GM21367 (cell line): ENCODE data around the gene C5orf22.
"Not testable (repeated sequence)": the region's sequence is repeated elsewhere in the genome, so short reads cannot be mapped to it uniquely, and the experiment has no call there.

ENCODE experiments used
- ATAC-seq: cut with Tn5 transposase; IDR thresholded peaks from one replicate; pipeline ENCODE4 v1.9.1; 2021; ENCODE audit not compliant: unreplicated experiment

The C5orf22 gene

GRCh38 chr5:31531888-31532547, at the start of gene C5orf22, which contains the start of gene DROSHA:
TSS of gene C5orf22 (plus strand) at chr5:31532301. CDS start at chr5:31532393, 92 bp downstream.
TSS of gene DROSHA (minus strand) at chr5:31532093. CDS start at chr5:31529059, 3,034 bp downstream.
- peak; percentile 95 for ATAC-seq

- no peak for ATAC-seq
These were observed 46.5 kb upstream of the C5orf22 start for GRCh38 chr5:31485376-31486207.

- ATAC-seq: no peak
These were observed 45.7 kb upstream of the C5orf22 start for GRCh38 chr5:31486441-31486840.

- ATAC-seq: no peak
These were observed 44.6 kb upstream of the C5orf22 start for GRCh38 chr5:31487506-31487905.

GRCh38 chr5:31492869-31493268, 39.2 kb upstream of the C5orf22 start:
- ATAC-seq: no peak

GRCh38 chr5:31495336-31495735, 36.8 kb upstream of the C5orf22 start:
- ATAC-seq: no peak

- ATAC-seq: no peak
These were observed 35.8 kb upstream of the C5orf22 start for GRCh38 chr5:31496301-31496700.

- no peak for ATAC-seq
These were observed 35.2 kb upstream of the C5orf22 start for GRCh38 chr5:31496891-31497290.

- ATAC-seq: no peak
These were observed 31.8 kb upstream of the C5orf22 start for GRCh38 chr5:31500256-31500655.

GRCh38 chr5:31502506-31502905, 29.6 kb upstream of the C5orf22 start:
- no peak for ATAC-seq

- ATAC-seq: no peak
These were observed 27.6 kb upstream of the C5orf22 start for GRCh38 chr5:31504529-31504928.

GRCh38 chr5:31511305-31511704, 20.8 kb upstream of the C5orf22 start:
- no peak for ATAC-seq

GRCh38 chr5:31516802-31517201, 15.3 kb upstream of the C5orf22 start:
- no peak for ATAC-seq

GRCh38 chr5:31523041-31523440, 9.1 kb upstream of the C5orf22 start:
- ATAC-seq: no peak

- ATAC-seq: no peak
These were observed 1.4 kb upstream of the C5orf22 start for GRCh38 chr5:31530541-31531265.

GRCh38 chr5:31531543-31531887, 586 bp upstream of the C5orf22 start:
- ATAC-seq: peak; percentile 22

GRCh38 chr5:31534527-31535046, 2.5 kb downstream of the C5orf22 start:
- ATAC-seq: no peak

GRCh38 chr5:31536873-31537272, 4.8 kb downstream of the C5orf22 start:
- no peak for ATAC-seq

GRCh38 chr5:31537349-31537748, 5.2 kb downstream of the C5orf22 start:
- ATAC-seq: no peak

GRCh38 chr5:31537851-31538250, 5.8 kb downstream of the C5orf22 start:
- no peak for ATAC-seq

GRCh38 chr5:31549114-31549513, 17.0 kb downstream of the C5orf22 start:
- not testable (repeated sequence) for ATAC-seq
